Astrocyte of the cerebellum (primary cell): ENCODE measurements around the gene SAP30L.

Experiments used
- DNase-seq: peaks from one replicate; pipeline ENCODE4 v3.0.0-alpha.2; 2011; ENCODE audit warnings: low read depth
- H3K4me3 ChIP-seq: 2 replicates; pipeline ENCODE4 v1.5.1; 2011; ENCODE audit warnings: mild to moderate bottlenecking, low read depth, low read length, moderate library complexity
- in situ Hi-C: cut with HindIII; loops from 2 replicates; pipeline ENCODE4 v1.10.0; 2017; ENCODE audit warnings: low sequenced_read_pairs
- TF ChIP-seq, protein P1 (sequence below): IDR thresholded peaks from 2 replicates; pipeline ENCODE4 v1.5.1; 2012; ENCODE audit warnings: low read length, low read depth, moderate library complexity, mild to moderate bottlenecking; ENCODE audit errors: missing control alignments

Gene SAP30L

DNA sequence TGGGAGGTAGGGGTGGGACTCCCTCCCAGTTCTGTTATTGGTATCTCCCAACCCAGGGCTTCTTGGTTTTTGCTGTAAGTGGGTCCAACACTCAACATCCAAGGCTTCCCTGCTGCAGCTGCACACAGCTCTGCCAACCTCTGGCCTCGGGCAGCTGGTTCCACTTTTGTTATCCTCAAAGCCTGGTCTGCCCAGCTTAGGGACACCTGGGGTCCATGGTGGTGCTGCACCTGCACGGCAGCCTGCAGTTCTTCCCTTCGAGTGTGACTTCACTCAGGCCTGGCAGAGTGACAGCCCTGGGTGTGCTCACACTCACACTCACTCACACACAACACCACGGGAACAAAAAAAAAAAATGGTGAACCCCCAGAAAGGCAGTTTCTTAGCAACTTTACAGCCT, 15.3 kb upstream of the SAP30L start:
- H3K4me3 ChIP-seq = no peak overlapping the region
- TF ChIP-seq, protein P1, sequence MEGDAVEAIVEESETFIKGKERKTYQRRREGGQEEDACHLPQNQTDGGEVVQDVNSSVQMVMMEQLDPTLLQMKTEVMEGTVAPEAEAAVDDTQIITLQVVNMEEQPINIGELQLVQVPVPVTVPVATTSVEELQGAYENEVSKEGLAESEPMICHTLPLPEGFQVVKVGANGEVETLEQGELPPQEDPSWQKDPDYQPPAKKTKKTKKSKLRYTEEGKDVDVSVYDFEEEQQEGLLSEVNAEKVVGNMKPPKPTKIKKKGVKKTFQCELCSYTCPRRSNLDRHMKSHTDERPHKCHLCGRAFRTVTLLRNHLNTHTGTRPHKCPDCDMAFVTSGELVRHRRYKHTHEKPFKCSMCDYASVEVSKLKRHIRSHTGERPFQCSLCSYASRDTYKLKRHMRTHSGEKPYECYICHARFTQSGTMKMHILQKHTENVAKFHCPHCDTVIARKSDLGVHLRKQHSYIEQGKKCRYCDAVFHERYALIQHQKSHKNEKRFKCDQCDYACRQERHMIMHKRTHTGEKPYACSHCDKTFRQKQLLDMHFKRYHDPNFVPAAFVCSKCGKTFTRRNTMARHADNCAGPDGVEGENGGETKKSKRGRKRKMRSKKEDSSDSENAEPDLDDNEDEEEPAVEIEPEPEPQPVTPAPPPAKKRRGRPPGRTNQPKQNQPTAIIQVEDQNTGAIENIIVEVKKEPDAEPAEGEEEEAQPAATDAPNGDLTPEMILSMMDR = no peak
- in situ Hi-C loops = no loop called here
- DNase-seq = no peak

DNA sequence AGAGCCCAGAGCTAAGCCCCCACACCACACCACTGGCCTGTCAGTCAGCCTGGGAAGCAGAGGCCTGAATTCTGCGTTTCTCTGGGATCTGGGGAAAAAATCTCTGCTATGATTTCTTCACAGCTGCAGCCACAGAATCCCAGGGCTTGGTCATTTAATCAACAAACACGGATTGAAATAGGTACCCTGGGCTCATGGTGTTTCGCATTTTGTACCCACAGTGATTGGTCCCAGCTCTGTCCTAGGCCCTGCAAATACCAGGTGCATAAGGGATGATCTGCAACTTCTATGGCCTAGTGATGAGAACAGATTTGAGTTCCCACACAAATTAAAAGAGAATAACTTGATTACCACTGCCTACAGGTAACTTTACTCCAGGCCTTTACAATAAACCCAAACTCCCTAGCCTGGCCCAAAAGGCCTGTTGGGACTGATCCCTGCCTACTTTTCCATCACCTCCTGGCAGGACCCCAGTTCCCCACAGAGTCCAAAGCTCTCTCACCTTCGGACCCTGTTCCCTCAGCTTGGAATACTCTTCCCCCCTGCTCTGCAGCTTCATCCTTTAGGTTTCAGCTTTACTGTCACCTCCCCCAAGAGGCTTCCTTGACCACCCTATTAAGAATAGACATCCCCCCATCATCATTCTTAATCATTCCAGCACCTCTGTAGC, 14.7 kb upstream of the SAP30L start:
- TF ChIP-seq, protein P1 = no peak
- no peak for DNase-seq
- in situ Hi-C loops = no loop called here
- no peak overlapping the region for H3K4me3 ChIP-seq

DNA sequence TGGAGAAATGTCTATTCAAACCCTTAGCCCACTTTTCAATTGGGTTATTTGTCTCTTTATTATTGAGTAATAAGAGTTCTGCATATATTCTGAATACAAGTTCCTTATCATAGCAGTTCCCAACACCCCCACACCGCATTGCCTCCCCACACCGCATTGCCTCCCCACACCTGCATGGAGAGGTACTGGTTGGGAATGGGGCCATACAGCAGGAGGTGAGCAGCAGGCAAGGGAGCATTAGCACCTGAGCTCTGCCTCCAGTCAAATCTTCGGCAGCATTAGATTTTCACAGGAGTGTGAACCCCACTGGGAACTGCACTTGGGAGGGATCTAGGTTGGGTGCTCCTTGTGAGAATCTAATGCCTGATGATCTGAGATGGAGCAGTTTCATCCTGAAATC, 10.6 kb upstream of the SAP30L start:
- DNase-seq = no peak
- TF ChIP-seq, protein P1 = no peak

DNA sequence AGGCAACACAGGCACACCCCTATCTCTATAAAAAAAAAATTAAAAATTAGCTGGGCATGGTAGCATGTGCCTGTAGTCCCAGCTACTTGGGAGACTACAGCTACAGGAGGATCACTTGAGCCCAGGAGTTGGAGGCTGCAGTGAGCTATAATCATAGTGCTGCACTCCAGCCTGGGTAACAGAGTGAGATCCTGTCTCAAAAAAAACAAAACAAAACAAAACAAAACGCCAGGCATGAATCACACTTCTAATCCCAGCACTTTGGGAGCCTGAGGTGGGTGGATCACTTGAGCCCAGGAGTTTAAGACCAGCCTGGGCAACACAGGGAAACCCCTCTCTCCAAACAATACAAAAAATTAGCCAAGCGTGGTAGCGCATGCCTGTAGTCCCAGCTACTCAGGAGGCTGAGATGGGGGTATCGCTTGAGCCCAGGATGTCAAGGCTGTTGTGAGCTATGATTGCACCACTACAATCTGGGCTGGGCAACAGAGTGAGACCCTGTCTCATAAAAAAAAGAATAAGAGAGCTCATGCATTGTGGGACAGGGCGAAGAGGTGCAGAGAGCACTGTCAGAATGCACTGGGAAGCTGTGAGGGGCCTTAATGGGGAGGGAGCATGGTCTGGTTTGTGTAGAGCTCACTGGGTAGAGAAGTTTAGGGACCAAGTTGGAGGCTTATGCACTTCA, 8.4 kb upstream of the SAP30L start:
- DNase-seq = no peak
- TF ChIP-seq, protein P1 = no peak
- H3K4me3 ChIP-seq = no peak overlapping the region
- in situ Hi-C loops = no loop called here

More for the DNA sequence above, 10.6 kb upstream of the SAP30L start:
- no peak overlapping the region for H3K4me3 ChIP-seq
- in situ Hi-C loops = no loop called here

DNA sequence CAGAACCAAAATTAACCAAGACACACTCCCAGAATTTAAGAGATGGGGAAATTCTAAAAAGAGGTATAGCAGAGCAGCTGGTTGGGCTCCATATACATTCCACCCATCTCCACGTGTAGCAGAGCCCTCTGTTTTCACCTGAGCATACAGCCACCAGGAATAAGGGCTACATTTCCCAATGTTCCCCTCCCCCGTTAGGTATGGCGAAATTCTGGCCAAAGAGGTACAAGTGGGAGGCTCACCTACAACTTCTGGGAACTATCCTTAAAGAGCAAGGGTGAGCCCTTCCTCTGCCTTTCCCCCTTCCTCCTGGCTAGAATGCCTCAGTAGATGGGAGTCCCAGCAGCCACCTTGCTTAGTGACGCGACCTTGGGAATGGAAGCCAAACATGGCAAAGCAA, 5.3 kb upstream of the SAP30L start:
- TF ChIP-seq, protein P1 = no peak
- H3K4me3 ChIP-seq = no peak overlapping the region
- no peak for DNase-seq
- in situ Hi-C loops = no loop called here

DNA sequence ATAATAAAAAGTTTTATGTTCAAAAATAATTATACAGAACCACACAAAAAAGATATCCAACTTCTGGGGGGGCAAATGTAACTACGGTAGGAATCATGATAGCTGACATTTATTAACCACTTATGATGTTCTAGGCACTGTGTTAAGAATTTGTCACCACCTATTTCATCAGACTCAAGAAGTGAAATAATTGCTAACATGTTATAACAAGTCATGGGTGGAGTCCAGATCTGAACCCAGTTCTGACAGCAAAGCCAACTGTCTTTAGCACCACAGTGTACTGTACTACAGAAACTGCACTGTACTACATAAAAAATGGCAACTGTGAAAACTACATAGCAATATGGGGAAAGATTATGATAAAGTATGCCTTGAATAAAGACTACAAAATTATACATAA, 3.0 kb upstream of the SAP30L start:
- no peak for DNase-seq
- in situ Hi-C loops = no loop called here
- TF ChIP-seq, protein P1 = no peak
- H3K4me3 ChIP-seq = no peak overlapping the region
